WI38 (cell line): Measurements from ENCODE around the gene MPST.

Experiments used
- H3K4me3 ChIP-seq: 2 replicates; pipeline ENCODE4 v1.5.1; 2011; ENCODE audit warnings: low read depth, mild to moderate bottlenecking, control low read depth, low read length
- CTCF ChIP-seq: IDR thresholded peaks from 2 replicates; pipeline ENCODE4 v1.5.1; 2012; ENCODE audit warnings: low read depth, mild to moderate bottlenecking, control low read depth, low read length

The MPST gene

GRCh38 chr22:36991206-36991605 is 28.3 kb upstream of the MPST start:
- TF ChIP-seq CTCF: no peak
- H3K4me3 ChIP-seq: no peak overlapping the region

GRCh38 chr22:36997746-36998145 is 21.8 kb upstream of the MPST start:
- TF ChIP-seq CTCF: no peak
- H3K4me3 ChIP-seq: no peak overlapping the region

GRCh38 chr22:36998620-36999351 is 20.8 kb upstream of the MPST start:
- H3K4me3 ChIP-seq: no peak overlapping the region
- no peak for TF ChIP-seq CTCF

GRCh38 chr22:36999463-36999862 is 20.1 kb upstream of the MPST start:
- TF ChIP-seq CTCF: no peak
- H3K4me3 ChIP-seq: no peak overlapping the region

GRCh38 chr22:37000676-37001534 is 18.6 kb upstream of the MPST start:
- no peak overlapping the region for H3K4me3 ChIP-seq
- TF ChIP-seq CTCF: no peak

GRCh38 chr22:37001826-37002225 is 17.7 kb upstream of the MPST start:
- no peak for TF ChIP-seq CTCF
- no peak overlapping the region for H3K4me3 ChIP-seq

GRCh38 chr22:37002633-37003032 is 16.9 kb upstream of the MPST start:
- TF ChIP-seq CTCF: no peak
- no peak overlapping the region for H3K4me3 ChIP-seq
